ENCODE data around the gene TBC1D22A.

DNA sequence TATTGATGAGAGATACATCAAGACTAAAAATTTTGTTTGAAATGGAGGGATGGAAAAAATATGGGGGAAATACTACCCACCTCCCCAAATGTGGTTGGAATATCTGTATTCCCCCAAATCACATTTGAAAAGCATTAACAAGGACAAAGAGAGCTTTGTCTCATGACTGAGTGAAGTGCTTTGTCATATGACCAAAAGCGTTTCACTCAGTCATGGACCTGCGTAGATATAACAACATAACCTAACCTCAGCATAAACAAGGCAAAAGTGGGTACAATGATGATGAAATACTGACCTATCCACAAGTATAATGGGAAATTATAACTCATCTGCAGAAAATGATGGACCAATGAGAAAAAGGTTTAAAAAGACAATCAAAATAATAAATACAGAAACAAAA lies 418.3 kb downstream of the TBC1D22A start:
- TF ChIP-seq, protein P1, sequence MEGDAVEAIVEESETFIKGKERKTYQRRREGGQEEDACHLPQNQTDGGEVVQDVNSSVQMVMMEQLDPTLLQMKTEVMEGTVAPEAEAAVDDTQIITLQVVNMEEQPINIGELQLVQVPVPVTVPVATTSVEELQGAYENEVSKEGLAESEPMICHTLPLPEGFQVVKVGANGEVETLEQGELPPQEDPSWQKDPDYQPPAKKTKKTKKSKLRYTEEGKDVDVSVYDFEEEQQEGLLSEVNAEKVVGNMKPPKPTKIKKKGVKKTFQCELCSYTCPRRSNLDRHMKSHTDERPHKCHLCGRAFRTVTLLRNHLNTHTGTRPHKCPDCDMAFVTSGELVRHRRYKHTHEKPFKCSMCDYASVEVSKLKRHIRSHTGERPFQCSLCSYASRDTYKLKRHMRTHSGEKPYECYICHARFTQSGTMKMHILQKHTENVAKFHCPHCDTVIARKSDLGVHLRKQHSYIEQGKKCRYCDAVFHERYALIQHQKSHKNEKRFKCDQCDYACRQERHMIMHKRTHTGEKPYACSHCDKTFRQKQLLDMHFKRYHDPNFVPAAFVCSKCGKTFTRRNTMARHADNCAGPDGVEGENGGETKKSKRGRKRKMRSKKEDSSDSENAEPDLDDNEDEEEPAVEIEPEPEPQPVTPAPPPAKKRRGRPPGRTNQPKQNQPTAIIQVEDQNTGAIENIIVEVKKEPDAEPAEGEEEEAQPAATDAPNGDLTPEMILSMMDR (IDR thresholded peaks at IDR 0.05): no peak
- TF ChIP-seq POLR2A (IDR thresholded peaks at IDR 0.05): no peak
